GM19351 (cell line): ENCODE results near the gene APOLD1.
"Not testable (repeated sequence)": the region's sequence is repeated elsewhere in the genome, so short reads cannot be mapped to it uniquely, and the experiment has no call there.

Experiments
- ATAC-seq: cut with Tn5 transposase; IDR thresholded peaks from one replicate; pipeline ENCODE4 v1.9.1; 2021; ENCODE audit warnings: mild to moderate bottlenecking, moderate library complexity; ENCODE audit not compliant: unreplicated experiment

The APOLD1 gene

GRCh38 chr12:12839003-12839395 lies 53.5 kb downstream of the APOLD1 start:
- no peak for ATAC-seq

DNA sequence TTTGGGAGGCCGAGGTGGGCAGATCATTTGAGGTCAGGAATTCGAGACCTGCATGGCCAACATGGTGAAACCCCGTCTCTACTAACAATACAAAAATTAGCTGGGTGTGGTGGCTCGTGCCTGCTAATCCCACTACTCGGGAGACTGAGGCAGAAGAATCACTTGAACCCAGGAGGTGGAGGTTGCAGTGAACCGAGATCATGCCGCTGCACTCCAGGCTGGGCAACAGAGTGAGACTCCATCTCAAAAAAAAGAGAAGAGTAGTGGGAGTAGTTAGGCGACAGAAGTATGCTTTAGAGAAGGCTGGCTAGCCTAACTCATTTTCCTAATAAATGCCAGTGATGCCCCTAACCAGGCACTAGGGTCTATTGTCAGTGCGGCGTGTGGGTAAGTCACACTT lies 54.0 kb downstream of the APOLD1 start:
- not testable (repeated sequence) for ATAC-seq

- ATAC-seq = no peak
These were observed 54.6 kb downstream of the APOLD1 start for GRCh38 chr12:12839873-12840579.

GRCh38 chr12:12840580-12840899 lies 55.1 kb downstream of the APOLD1 start:
- ATAC-seq = no peak
